Left ventricle myocardium inferior (tissue), 1 donor: ENCODE measurements around the gene PKM. TPM values are rescaled to one million over a fixed set of nuclear protein-coding genes. Genes with fewer than 3 reads are reported as not detected.

Experiments used
- DNase-seq: peaks from one replicate; pipeline ENCODE4 v3.0.0-alpha.2; 2020
- H3K27ac ChIP-seq: fragments of 200-600 bp; replicated peaks from 2 replicates; pipeline ENCODE4 v1.8.0; 2021
- H3K27me3 ChIP-seq: fragments of 200-600 bp; 2 replicates; pipeline ENCODE4 v1.8.0; 2021; ENCODE audit warnings: low read depth
- H3K36me3 ChIP-seq: fragments of 200-600 bp; 2 replicates; pipeline ENCODE4 v1.8.0; 2021
- H3K4me1 ChIP-seq: fragments of 200-600 bp; 2 replicates; pipeline ENCODE4 v1.8.0; 2021
- H3K4me3 ChIP-seq: fragments of 200-600 bp; 2 replicates; pipeline ENCODE4 v1.8.0; 2021; ENCODE audit warnings: mild to moderate bottlenecking, moderate library complexity
- H3K9me3 ChIP-seq: fragments of 200-600 bp; replicated peaks from 2 replicates; pipeline ENCODE4 v1.8.0; 2021
- CTCF ChIP-seq: fragments of 200-600 bp; IDR thresholded peaks from 2 replicates; pipeline ENCODE4 v1.8.0; 2021; ENCODE audit warnings: antibody characterized with exemption, mild to moderate bottlenecking, borderline replicate concordance
- intact Hi-C: fragments of 100-400 bp; cut with micrococcal nuclease; formaldehyde crosslinking; loops from one replicate; pipeline ENCODE4 v1.11.0; 2022
- total RNA-seq: library from RNA; stranded (reverse); fragmentation: NEBNext Ultra II Directional; extraction: Animal tissue kit (Norgen Biotek cat#: 25700); gene quantifications from one replicate; pipeline ENCODE4 v1.2.1, GENCODE V29; 2021
- donor health status: DM: no; HTN: yes; CAD: no; lungs with severe emphysema.

The PKM gene
- total RNA-seq, 1 donor from 2014 or later = 1,009 TPM

- H3K4me1 ChIP-seq = peaks cover 54% of the 10 kb centered on the region
- peaks cover 99% of the 10 kb centered on the region for H3K36me3 ChIP-seq
- no peak for TF ChIP-seq CTCF
- H3K27me3 ChIP-seq = no peaks in the 10 kb centered on the region
- H3K9me3 ChIP-seq = no peaks in the 10 kb centered on the region
- H3K4me3 ChIP-seq = no peak overlapping the region
- H3K27ac ChIP-seq = peak overlapping the region; percentile 85
- intact Hi-C loops = no loop called here
- no peak for DNase-seq
Observed at GRCh38 chr15:72205273-72205672, 25.7 kb downstream of the PKM start.

GRCh38 chr15:72203507-72203837 is 27.5 kb downstream of the PKM start:
- Histone ChIP-seq H3K36me3 (peaks cover 98% of the 10 kb centered on the region), H3K27ac (peak overlapping the region; percentile 85), H3K27me3 (no peaks in the 10 kb centered on the region), H3K9me3 (no peaks in the 10 kb centered on the region), H3K4me3 (no peak overlapping the region), H3K4me1 (peaks cover 63% of the 10 kb centered on the region)
- no peak for TF ChIP-seq CTCF
- DNase-seq = peak; percentile 77
- intact Hi-C loops = no loop called here

- Histone ChIP-seq H3K4me3 (no peak overlapping the region), H3K4me1 (peaks cover 63% of the 10 kb centered on the region), H3K9me3 (no peaks in the 10 kb centered on the region), H3K27me3 (no peaks in the 10 kb centered on the region), H3K27ac (peak overlapping the region; percentile 85), H3K36me3 (peaks cover 94% of the 10 kb centered on the region)
- intact Hi-C loops = no loop called here
- TF ChIP-seq CTCF = no peak
- DNase-seq = no peak
Observed at GRCh38 chr15:72202801-72203506, 28.0 kb downstream of the PKM start.

- no peaks in the 10 kb centered on the region for H3K27me3 ChIP-seq
- intact Hi-C loops = no loop called here
- H3K36me3 ChIP-seq = peaks cover 88% of the 10 kb centered on the region
- H3K9me3 ChIP-seq = no peaks in the 10 kb centered on the region
- peaks cover 65% of the 10 kb centered on the region for H3K4me1 ChIP-seq
- DNase-seq = no peak
- no peak overlapping the region for H3K4me3 ChIP-seq
- H3K27ac ChIP-seq = peak overlapping the region; percentile 85
- TF ChIP-seq CTCF = no peak
Observed at GRCh38 chr15:72202302-72202701, 28.7 kb downstream of the PKM start.

- peaks cover 79% of the 10 kb centered on the region for H3K36me3 ChIP-seq
- TF ChIP-seq CTCF = no peak
- intact Hi-C loops = no loop called here
- DNase-seq = no peak
- peaks cover 73% of the 10 kb centered on the region for H3K4me1 ChIP-seq
- peak overlapping the region; percentile 1 for H3K4me3 ChIP-seq
- H3K27ac ChIP-seq = peak overlapping the region; percentile 85
- H3K9me3 ChIP-seq = no peaks in the 10 kb centered on the region
- H3K27me3 ChIP-seq = peaks cover 6% of the 10 kb centered on the region
Observed at GRCh38 chr15:72201391-72201921, 29.5 kb downstream of the PKM start.
